WTC11 (cell line): Measurements from ENCODE around the gene TMEM150A.

ENCODE experiments used
- FOXK1 ChIP-seq: sonication (generic); formaldehyde crosslinking; IDR thresholded peaks from 2 replicates; pipeline ENCODE4 v1.8.0; 2022; ENCODE audit warnings: mild to moderate bottlenecking, moderate library complexity, missing genetic modification reagents
- MXD4 ChIP-seq: fragments of 250-450 bp; sonication (Bioruptor Pico); IDR thresholded peaks from 2 replicates; pipeline ENCODE4 v1.8.0; 2021; ENCODE audit warnings: mild to moderate bottlenecking, moderate library complexity, borderline replicate concordance
- RELA ChIP-seq: sonication (generic); formaldehyde crosslinking; IDR thresholded peaks from 2 replicates; pipeline ENCODE4 v1.8.1; 2022; ENCODE audit warnings: missing genetic modification reagents, mild to moderate bottlenecking, borderline replicate concordance
- ZNF317 ChIP-seq: sonication (generic); formaldehyde crosslinking; IDR thresholded peaks from 2 replicates; pipeline ENCODE4 v1.8.1; 2023; ENCODE audit warnings: low read depth, mild to moderate bottlenecking, moderate library complexity, missing genetic modification reagents, borderline replicate concordance
- TF ChIP-seq, protein P1 (sequence below): fragments of 200-600 bp; IDR thresholded peaks from 2 replicates; pipeline ENCODE4 v1.8.0; 2022; ENCODE audit warnings: antibody characterized with exemption
- TF ChIP-seq, protein P2 (sequence below): sonication (generic); formaldehyde crosslinking; IDR thresholded peaks from 2 replicates; pipeline ENCODE4 v1.8.0; 2022; ENCODE audit warnings: mild to moderate bottlenecking, missing genetic modification reagents

DNA sequence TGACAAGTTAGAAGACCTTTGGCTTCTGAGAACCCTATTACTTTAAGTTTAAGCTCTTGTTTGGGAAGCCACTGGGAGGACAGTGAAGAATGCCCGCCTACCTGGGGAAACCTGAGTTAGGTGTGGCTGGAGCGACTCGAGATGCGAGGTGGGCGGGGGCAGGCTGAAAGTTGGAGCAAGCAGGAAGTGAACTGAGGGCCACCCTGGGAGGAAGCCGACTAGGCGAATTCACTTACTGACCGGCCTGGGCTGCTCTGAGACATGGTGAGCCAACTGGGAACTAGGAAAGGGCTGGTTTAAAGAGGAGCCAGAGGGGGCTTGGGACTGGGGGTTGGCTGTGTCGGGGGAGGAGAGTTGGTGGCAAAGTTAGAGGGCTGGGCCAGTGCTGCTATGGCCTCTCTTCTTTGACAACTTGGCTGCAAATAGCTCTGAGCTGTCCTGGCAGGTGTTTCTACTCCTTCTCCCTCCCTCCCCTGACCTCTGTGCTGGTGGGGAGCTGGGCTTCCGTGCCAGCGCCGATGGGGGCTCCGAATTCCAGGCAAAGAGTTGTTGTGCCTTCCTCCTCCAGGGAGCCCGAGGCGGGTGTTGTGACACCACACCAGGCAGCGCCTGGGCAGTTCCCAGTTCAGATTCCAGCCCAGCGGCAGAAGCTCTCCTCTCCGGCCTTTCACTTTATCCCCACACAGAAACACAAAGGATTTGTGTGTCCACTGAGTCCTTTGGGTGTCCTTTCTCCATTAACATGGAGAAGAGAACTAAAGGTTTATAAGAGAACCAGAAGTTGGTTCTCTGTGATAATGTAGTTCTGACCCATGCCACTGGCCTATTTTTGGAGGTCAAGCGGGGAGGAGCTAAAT is 24.9 kb downstream of the TMEM150A start, which contains the start of gene VAMP8:
- TF ChIP-seq MXD4 (no peak), FOXK1 (CRISPR knock-in tag) (no peak), ZNF317 (CRISPR knock-in tag) (no peak), RELA (CRISPR knock-in tag) (no peak)
- TF ChIP-seq, protein P1, sequence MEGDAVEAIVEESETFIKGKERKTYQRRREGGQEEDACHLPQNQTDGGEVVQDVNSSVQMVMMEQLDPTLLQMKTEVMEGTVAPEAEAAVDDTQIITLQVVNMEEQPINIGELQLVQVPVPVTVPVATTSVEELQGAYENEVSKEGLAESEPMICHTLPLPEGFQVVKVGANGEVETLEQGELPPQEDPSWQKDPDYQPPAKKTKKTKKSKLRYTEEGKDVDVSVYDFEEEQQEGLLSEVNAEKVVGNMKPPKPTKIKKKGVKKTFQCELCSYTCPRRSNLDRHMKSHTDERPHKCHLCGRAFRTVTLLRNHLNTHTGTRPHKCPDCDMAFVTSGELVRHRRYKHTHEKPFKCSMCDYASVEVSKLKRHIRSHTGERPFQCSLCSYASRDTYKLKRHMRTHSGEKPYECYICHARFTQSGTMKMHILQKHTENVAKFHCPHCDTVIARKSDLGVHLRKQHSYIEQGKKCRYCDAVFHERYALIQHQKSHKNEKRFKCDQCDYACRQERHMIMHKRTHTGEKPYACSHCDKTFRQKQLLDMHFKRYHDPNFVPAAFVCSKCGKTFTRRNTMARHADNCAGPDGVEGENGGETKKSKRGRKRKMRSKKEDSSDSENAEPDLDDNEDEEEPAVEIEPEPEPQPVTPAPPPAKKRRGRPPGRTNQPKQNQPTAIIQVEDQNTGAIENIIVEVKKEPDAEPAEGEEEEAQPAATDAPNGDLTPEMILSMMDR = no peak
- TF ChIP-seq, protein P2, sequence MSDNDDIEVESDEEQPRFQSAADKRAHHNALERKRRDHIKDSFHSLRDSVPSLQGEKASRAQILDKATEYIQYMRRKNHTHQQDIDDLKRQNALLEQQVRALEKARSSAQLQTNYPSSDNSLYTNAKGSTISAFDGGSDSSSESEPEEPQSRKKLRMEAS = no peak
